GM19372 (cell line): Measurements from ENCODE around the gene OR52B2.
"Not testable (repeated sequence)": the region's sequence is repeated elsewhere in the genome, so short reads cannot be mapped to it uniquely, and the experiment has no call there.

Source experiments
- ATAC-seq: cut with Tn5 transposase; IDR thresholded peaks from one replicate; pipeline ENCODE4 v1.9.1; 2021; ENCODE audit warnings: mild to moderate bottlenecking, low read depth, moderate library complexity; ENCODE audit not compliant: unreplicated experiment

Gene OR52B2

DNA sequence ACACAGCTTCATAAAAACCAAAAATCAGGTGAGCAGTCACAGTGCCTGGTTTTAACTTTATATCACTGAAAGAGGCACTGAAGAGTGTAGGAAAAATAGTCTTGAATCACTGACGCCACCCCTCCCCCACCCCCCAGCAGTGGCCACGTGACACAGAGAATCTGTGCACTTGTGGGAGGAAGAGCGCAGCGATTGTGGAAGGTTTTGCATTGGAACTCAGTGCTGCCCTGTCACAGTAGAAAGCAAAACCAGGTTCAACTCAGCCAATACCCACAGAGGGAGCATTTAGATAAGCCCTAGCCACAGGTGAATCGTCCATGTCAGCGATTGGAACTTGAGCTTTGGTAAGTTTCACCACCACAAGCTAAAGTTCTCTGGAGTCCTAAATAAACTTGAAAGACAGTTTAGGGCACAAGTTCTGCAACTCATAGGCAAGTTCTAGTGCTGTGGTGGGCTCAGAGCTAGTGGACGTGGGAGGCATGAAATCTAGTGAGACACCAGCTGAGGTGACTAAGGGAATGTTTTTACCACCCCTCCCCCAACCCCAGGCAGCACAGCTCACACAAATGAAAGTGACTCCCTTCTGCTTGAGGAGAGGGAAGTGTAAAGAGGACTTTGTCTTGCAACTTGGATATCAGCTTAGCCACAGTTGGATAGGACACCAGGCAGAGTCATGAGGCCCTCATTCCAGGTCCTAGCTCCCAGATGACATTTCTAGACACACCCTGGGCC is 13.3 kb downstream of the OR52B2 start:
- no peak for ATAC-seq

DNA sequence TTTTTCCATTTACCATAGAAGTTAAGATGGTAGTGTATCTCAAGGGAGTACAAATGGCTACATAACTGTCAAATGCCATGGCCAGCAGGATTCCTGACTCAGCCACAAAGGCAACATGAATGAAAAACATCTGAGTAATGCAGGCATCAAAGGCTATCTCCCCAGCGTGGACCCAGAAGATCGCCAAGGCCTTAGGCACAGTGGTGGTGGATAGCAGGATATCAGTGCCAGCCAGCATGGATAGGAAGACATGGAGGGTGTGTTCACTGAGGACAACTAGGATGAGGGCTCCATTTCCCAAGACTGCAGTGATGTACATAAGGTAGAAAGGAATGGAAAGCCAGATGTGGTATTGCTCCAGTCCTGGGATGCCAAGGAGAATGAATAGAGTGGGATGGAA is 18.0 kb downstream of the OR52B2 start:
- no peak for ATAC-seq

DNA sequence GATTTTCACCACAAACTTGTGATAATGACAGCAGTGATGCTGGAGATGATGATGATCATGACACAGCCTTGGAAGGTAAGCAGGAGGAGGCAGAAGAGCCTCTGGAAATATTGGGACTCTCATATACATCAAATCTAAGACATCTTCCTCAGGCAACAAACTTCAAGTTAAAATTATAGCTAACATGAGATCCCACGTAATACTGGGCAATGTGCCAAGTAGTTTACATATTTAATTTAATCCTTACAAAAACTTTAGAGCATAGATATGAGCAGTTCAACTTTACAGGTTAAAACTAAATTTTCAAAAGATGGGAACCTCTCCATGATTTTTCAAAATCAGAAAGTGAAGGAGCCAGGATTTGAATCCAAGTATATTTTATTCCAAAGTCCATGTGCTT is 19.0 kb downstream of the OR52B2 start:
- ATAC-seq, result no peak

DNA sequence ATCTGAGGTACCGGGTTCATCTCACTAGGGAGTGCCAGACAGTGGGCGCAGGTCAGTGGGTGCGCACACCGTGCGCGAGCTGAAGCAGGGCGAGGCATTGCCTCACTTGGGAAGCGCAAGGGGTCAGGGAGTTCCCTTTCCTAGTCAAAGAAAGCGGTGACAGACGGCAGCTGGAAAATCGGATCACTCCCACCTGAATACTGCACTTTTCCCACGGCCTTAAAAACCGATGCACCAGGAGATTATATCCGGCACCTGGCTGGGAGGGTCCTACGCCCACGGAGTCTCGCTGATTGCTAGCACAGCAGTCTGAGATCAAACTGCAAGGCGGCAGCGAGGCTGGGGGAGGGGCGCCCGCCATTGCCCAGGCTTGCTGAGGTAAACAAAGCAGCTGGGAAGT is 26.4 kb downstream of the OR52B2 start:
- ATAC-seq, result not testable (repeated sequence)

DNA sequence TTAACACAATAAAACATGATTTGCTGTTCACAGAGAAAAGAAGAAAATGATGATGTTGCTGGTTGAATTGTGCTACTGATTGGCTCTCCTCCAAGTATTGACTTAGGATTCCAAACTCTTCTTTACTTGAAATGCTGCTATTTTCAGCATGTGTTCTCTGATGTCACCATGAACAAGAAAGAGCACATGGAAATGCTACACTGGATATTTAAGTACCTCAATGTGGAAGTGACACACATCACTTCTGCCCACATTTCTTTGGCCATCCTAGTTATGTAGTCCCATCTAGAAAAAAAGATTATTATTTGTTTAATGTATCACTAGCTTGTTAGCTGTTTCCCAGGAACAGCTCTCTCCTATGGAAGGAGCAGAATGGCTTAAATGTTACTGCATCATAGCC is 27.2 kb downstream of the OR52B2 start:
- ATAC-seq, result no peak

DNA sequence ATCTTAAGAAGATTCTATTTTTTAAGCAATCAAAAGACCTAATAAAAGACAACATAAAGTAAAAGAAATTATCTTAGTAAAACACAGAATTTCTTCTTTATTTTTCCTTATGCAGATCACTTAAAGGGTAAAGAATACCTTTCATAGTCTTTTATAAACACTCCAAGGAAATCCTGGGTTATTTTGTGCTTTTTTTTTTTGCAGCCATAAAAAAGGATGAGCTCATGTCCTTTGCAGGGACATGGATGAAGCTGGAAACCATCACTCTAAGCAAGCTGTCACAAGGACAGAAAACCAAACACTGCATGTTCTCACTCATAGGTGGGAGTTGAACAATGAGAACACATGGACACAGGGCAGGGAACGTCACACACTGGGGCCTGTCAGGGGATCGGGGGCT is 34.2 kb downstream of the OR52B2 start:
- ATAC-seq, result not testable (repeated sequence)

DNA sequence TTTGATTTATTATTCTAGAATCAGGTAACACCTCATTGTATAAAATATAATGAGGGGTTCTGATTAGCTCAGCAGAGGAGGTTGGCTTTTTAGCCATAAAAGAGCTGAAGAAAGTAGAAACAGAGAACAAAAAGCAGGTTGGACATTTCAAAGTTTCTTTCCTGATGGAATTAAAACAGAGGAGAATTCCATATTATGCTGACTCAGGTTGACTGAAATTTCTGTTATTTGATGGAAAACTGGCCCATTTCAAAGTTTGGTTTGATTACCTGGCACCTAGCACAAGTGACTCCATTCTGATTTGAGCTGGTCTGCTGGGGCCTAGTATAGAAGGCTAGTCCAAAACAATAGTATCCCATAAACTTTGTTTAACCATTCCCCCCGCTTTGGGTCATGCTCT is 37.7 kb downstream of the OR52B2 start:
- ATAC-seq, result no peak

DNA sequence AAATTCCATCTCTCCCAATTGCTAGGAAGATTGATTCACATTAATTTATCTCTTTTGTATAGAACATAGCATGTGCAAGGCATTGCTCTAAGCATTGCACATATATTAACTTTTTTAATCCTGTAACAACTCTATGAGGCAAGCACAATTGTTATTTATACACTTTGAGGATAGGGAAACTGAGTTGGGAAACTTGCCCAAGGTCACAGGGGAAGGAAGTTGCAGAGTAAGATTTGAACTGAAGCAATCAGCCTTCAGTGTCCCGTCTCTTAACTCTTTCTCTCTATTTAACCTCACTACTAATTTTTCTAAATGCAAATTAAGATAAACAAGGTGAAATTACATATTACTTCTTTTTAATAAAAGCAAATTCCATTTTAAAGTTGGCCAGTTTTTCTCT is 40.5 kb downstream of the OR52B2 start:
- ATAC-seq, result no peak

DNA sequence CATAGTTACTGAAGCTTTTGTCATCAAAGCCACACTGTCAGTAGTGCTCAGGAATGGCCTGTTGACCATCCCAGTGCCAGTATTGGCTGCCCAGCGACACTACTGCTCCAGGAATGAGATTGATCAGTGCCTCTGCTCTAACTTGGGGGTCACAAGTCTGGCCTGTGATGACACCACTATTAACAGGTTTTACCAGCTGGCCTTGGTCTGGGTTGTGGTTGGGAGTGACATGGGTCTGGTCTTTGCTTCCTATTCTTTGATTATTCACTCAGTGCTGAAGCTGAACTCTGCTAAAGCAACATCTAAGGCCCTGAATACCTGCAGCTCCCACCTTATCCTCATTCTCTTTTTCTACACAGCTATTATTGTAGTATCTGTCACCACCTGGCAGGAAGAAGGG is 41.1 kb downstream of the OR52B2 start:
- no peak for ATAC-seq

DNA sequence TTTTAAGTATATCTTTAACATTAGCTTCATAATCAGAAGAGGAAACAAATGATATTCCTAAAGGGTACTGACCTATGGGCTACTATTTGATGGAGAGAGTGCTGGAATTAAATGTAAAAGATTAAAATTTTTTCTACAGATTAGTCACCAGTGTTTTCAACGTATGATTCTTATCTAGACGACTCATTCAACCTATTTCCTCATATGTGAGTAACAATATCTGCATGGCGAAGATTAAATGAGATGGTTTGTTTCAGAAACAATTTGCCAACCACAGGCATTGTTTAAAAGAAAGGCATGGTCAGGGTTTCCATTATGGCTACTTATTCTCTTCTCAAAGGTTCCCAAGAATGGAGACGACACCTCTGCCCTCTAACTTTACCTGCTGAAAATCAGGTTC is 42.2 kb downstream of the OR52B2 start:
- no peak for ATAC-seq

DNA sequence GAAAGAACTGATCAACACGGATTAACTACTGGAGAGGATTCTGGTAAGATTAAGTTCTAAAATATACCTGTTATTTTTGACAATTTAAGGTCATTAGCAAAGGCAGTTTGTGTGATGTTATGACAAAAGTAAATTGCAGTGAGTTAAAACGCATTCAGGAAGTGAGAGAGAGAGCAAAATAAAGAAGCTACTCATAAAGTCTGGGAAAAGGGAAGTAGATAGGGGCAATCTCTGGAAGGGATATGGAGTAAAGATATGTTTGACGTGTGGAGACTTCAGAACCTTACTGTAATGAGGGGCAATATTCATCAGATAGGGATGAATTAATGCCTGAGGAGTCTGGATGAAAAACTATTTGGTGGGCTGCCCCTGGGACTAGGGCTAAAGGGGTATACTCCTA is 45.9 kb downstream of the OR52B2 start:
- ATAC-seq, result no peak
